ENCODE measurements around the gene CDH4.

DNA sequence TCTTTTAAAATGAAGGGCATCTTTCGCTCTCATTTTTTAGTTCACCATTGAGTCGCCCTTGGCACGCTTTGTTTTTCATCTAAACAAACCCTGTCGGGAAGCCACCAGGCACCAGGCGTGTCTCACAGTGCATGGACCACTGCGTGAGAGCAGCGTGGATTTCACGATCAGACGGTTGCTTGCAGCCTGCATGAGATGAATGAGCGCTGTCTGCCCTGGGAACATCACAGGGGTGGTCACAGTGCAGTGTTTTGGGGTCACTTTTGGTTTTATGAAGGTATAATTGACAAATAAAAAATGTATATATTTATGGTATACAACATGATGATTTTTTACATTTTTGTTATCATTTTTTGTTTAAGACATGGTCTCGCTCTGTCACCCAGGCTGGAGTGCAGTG lies 61.3 kb downstream of the CDH4 start:
- TF ChIP-seq, protein P1, sequence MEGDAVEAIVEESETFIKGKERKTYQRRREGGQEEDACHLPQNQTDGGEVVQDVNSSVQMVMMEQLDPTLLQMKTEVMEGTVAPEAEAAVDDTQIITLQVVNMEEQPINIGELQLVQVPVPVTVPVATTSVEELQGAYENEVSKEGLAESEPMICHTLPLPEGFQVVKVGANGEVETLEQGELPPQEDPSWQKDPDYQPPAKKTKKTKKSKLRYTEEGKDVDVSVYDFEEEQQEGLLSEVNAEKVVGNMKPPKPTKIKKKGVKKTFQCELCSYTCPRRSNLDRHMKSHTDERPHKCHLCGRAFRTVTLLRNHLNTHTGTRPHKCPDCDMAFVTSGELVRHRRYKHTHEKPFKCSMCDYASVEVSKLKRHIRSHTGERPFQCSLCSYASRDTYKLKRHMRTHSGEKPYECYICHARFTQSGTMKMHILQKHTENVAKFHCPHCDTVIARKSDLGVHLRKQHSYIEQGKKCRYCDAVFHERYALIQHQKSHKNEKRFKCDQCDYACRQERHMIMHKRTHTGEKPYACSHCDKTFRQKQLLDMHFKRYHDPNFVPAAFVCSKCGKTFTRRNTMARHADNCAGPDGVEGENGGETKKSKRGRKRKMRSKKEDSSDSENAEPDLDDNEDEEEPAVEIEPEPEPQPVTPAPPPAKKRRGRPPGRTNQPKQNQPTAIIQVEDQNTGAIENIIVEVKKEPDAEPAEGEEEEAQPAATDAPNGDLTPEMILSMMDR (conservative IDR thresholded peaks at IDR 0.05) = no peak
- TF ChIP-seq EZH2 (IDR thresholded peaks at IDR 0.05; ENCODE audit: low read depth) = no peak
